OCI-LY7 (cell line): ENCODE results near the gene MAD2L2. TPM values are rescaled to one million over a fixed set of nuclear protein-coding genes. Genes with fewer than 3 reads are reported as not detected.

Experiments
- BruUV-seq: library from RNA; stranded (reverse); fragments of 400-500 nt; replicated peaks from 2 replicates; lab custom pipeline; 2021; lab: Mats Ljungman, UMichigan
- CTCF ChIA-PET: fragments of 300-600 bp; sonication (Branson Sonifier 250); formaldehyde crosslinking; loops from one replicate; lab custom pipeline; 2022; ENCODE audit warnings: antibody characterized with exemption; ENCODE audit not compliant: unreplicated experiment; lab: Charles Lee
- POLR2A ChIA-PET: fragments of 300-600 bp; sonication (Branson Sonifier 250); formaldehyde crosslinking; loops from one replicate; lab custom pipeline; 2022; ENCODE audit warnings: antibody characterized with exemption; lab: Charles Lee
- DNase-seq: peaks from one replicate; pipeline ENCODE4 v3.0.0-alpha.2; 2015; ENCODE audit warnings: low spot score
- H2AFZ ChIP-seq: fragments of 200-600 bp; sonication (generic), shearing (Covaris generic); 2 replicates; pipeline ENCODE4 v1.6.1; 2014; ENCODE audit warnings: mild to moderate bottlenecking, antibody characterized with exemption, low read length, moderate library complexity
- H3K27ac ChIP-seq: fragments of 200-600 bp; sonication (generic); 2 replicates; pipeline ENCODE4 v1.5.1; 2014; ENCODE audit warnings: mixed run types, low read depth, mild to moderate bottlenecking, moderate library complexity, low read length, inconsistent platforms; ENCODE audit not compliant: poor library complexity, severe bottlenecking
- H3K36me3 ChIP-seq: fragments of 200-600 bp; sonication (generic); 2 replicates; pipeline ENCODE4 v1.6.1; 2014; ENCODE audit warnings: mild to moderate bottlenecking, antibody characterized with exemption, low read length, moderate library complexity, mixed read lengths; ENCODE audit not compliant: insufficient read depth
- H3K4me1 ChIP-seq: fragments of 200-600 bp; sonication (generic); 2 replicates; pipeline ENCODE4 v1.5.1; 2014; ENCODE audit warnings: mild to moderate bottlenecking, low read length; ENCODE audit not compliant: insufficient read depth, poor library complexity, severe bottlenecking
- H3K4me2 ChIP-seq: fragments of 200-600 bp; sonication (generic); 2 replicates; pipeline ENCODE4 v1.6.1; 2014; ENCODE audit warnings: mild to moderate bottlenecking, low read length
- H3K4me3 ChIP-seq: fragments of 200-600 bp; sonication (generic); 2 replicates; pipeline ENCODE4 v1.5.1; 2014; ENCODE audit warnings: mild to moderate bottlenecking, low read depth, low read length; ENCODE audit not compliant: poor library complexity, severe bottlenecking
- H3K79me2 ChIP-seq: fragments of 200-600 bp; sonication (generic); 2 replicates; pipeline ENCODE4 v1.6.1; 2016; ENCODE audit warnings: low read depth, mild to moderate bottlenecking, low read length, moderate library complexity, mixed read lengths; ENCODE audit not compliant: insufficient read depth
- H3K9me2 ChIP-seq: fragments of 200-600 bp; sonication (generic); 2 replicates; pipeline ENCODE4 v1.6.1; 2016; ENCODE audit warnings: mild to moderate bottlenecking, low read length, mixed read lengths; ENCODE audit not compliant: insufficient read depth
- H3K9me3 ChIP-seq: fragments of 200-600 bp; sonication (generic); 2 replicates; pipeline ENCODE4 v1.6.1; 2014; ENCODE audit warnings: mild to moderate bottlenecking, mixed run types, low read length, mixed read lengths
- H4K20me1 ChIP-seq: fragments of 200-600 bp; sonication (generic); 2 replicates; pipeline ENCODE4 v1.6.1; 2014; ENCODE audit warnings: mild to moderate bottlenecking, antibody characterized with exemption, low read length, moderate library complexity, mixed read lengths; ENCODE audit not compliant: insufficient read depth
- CTCF ChIP-seq: fragments of 200-600 bp; sonication (generic); conservative IDR thresholded peaks from 2 replicates; pipeline ENCODE4 v1.5.1; 2014; ENCODE audit warnings: mild to moderate bottlenecking, antibody characterized with exemption, low read length, moderate library complexity, mixed read lengths
- EZH2phosphoT487 ChIP-seq: fragments of 200-600 bp; sonication (generic); IDR thresholded peaks from 2 replicates; pipeline ENCODE4 v1.6.1; 2018; ENCODE audit warnings: low read depth, borderline replicate concordance, mild to moderate bottlenecking, mixed run types, antibody characterized with exemption, low read length, moderate library complexity, mixed read lengths
- intact Hi-C: fragments of 100-400 bp; cut with micrococcal nuclease; formaldehyde crosslinking; loops from one replicate; pipeline ENCODE4 v1.10.0; 2022; ENCODE audit not compliant: unreplicated experiment
- total RNA-seq, 2 experiments: library from RNA; depleted of rRNA in 1 of 2; stranded (reverse); fragments of >200 nt in 1 of 2; shearing (Covaris generic) in 1 of 2; gene quantifications; 2 replicates each; pipeline ENCODE4 v1.2.3, GENCODE V29; 2014 to 2022

The MAD2L2 gene
- total RNA-seq, 2 experiments from 2014 or later = 89.7 to 144 TPM

GRCh38 chr1:11703357-11704193, 22.6 kb upstream of the MAD2L2 start:
- intact Hi-C loops = no loop called here
- H3K79me2 ChIP-seq = no peaks in the 10 kb centered on the region
- CTCF ChIA-PET = no interaction called here
- DNase-seq = no peak
- H3K27ac ChIP-seq = no peak overlapping the region
- no TSS peak for BruUV-seq
- H3K9me2 ChIP-seq = no peaks in the 10 kb centered on the region
- H3K36me3 ChIP-seq = no peaks in the 10 kb centered on the region
- TF ChIP-seq CTCF (no peak), EZH2phosphoT487 (no peak)
- no peaks in the 10 kb centered on the region for H3K9me3 ChIP-seq
- no peak overlapping the region for H3K4me2 ChIP-seq
- POLR2A ChIA-PET = interaction anchor here (1.2 kb wide), 1 partner anchor 19 kb away, joined by 3 read pairs; no protein-coding TSS in a partner anchor
- H3K4me3 ChIP-seq = no peak overlapping the region
- no peaks in the 10 kb centered on the region for H4K20me1 ChIP-seq
- H3K4me1 ChIP-seq = no peaks in the 10 kb centered on the region
- no peak overlapping the region for H2AFZ ChIP-seq

- H3K4me1 ChIP-seq = no peaks in the 10 kb centered on the region
- H3K9me2 ChIP-seq = no peaks in the 10 kb centered on the region
- no peaks in the 10 kb centered on the region for H3K79me2 ChIP-seq
- H2AFZ ChIP-seq = no peak overlapping the region
- intact Hi-C loops = no loop called here
- no peaks in the 10 kb centered on the region for H4K20me1 ChIP-seq
- no TSS peak for BruUV-seq
- DNase-seq = no peak
- ChIA-PET CTCF (no interaction called here), POLR2A (no interaction called here)
- H3K4me2 ChIP-seq = no peak overlapping the region
- H3K9me3 ChIP-seq = no peaks in the 10 kb centered on the region
- no peak overlapping the region for H3K4me3 ChIP-seq
- H3K27ac ChIP-seq = no peak overlapping the region
- H3K36me3 ChIP-seq = no peaks in the 10 kb centered on the region
- TF ChIP-seq CTCF = no peak
- TF ChIP-seq EZH2phosphoT487 = no peak
Observed at GRCh38 chr1:11701981-11702803, 21.2 kb upstream of the MAD2L2 start.
